ENCODE results near the gene CMSS1. TPM values are rescaled to one million over a fixed set of nuclear protein-coding genes. Genes with fewer than 3 reads are reported as not detected.

CMSS1 gene
- total RNA-seq, 2 experiments from 2014 or later, result 34.8 to 37.2 TPM

DNA sequence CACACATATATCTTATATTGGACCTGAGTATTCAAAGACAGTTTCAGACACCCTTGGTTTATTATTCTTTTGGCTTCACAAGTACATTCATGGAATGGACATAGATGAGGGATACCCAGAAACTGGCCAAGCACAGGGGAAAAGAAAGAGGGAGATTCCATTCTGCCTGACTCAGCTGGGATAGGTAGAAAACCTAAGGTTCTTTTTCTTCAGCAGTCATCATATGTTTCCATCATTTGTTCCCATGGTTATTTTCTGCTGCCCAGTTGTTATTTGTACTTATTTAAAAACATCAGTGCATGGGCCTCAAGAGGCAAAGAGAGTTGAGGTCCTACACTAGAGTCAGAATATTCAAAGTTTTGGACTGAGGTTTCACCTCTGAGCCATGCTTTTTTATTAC lies 204.8 kb downstream of the CMSS1 start:
- CTCF ChIA-PET, result interaction anchor here (0.6 kb wide), 1 partner anchor 198 kb away, joined by 3 read pairs; no protein-coding TSS in a partner anchor
- H3K9me3 Mint-ChIP-seq, result no peaks in the 10 kb centered on the region

DNA sequence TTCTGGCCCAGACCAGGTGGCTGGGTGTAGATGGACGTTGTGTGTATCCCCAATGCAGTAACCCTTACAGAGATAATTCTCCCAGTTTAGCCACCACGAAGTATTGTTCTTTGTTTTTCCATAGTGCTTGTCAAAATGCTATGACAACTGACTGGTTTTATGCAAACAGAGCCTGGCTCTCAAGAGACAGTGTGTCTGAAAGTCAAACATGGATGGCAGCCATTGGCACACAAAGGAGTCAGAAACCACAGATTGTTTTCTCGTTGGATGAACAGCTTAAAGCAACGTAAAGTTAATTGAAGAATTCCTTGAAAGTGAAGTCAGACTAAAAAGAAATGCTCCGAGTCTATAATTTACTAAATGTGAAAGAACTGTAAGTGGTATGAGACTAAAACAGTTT lies 205.5 kb downstream of the CMSS1 start:
- Mint-ChIP-seq H3K27ac (no peak overlapping the region), H3K27me3 (no peaks in the 10 kb centered on the region), H3K4me3 (no peak overlapping the region), H3K36me3 (ENCODE audit: low read depth) (peaks cover 1% of the 10 kb centered on the region), H3K4me1 (no peaks in the 10 kb centered on the region), H3K9me3 (no peaks in the 10 kb centered on the region)
- ChIA-PET POLR2A (no interaction called here), CTCF (no interaction called here)
- no peak for DNase-seq

More for the DNA sequence above, 204.8 kb downstream of the CMSS1 start:
- peaks cover 1% of the 10 kb centered on the region for H3K36me3 Mint-ChIP-seq (ENCODE audit: low read depth)
- no peak overlapping the region for H3K27ac Mint-ChIP-seq
- no peaks in the 10 kb centered on the region for H3K27me3 Mint-ChIP-seq
- no peak for DNase-seq
- POLR2A ChIA-PET, result no interaction called here
- H3K4me3 Mint-ChIP-seq, result no peak overlapping the region
- H3K4me1 Mint-ChIP-seq, result no peaks in the 10 kb centered on the region

DNA sequence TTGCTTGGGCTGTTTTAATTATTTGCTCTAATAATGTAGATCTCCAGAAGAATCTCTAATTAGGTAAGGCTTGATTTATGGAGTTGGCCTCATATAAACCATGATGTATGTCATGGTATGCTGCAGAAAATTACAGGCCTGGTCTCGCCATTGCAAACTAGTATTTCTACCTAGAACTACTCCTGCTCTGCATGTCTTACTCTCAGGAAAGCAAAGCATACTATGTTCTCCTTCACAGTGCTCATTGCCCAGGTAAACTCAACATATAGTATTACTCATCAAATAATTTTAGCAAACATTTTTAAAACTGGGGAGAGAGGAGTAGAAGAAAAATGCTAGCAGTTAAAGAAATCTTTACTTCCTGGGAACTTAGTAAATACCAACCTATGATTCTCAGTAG lies 205.9 kb downstream of the CMSS1 start:
- Mint-ChIP-seq H3K27ac (no peak overlapping the region), H3K36me3 (ENCODE audit: low read depth) (peaks cover 1% of the 10 kb centered on the region), H3K27me3 (no peaks in the 10 kb centered on the region), H3K4me3 (no peak overlapping the region), H3K9me3 (no peaks in the 10 kb centered on the region), H3K4me1 (no peaks in the 10 kb centered on the region)
- ChIA-PET POLR2A (no interaction called here), CTCF (no interaction called here)
- DNase-seq, result no peak

DNA sequence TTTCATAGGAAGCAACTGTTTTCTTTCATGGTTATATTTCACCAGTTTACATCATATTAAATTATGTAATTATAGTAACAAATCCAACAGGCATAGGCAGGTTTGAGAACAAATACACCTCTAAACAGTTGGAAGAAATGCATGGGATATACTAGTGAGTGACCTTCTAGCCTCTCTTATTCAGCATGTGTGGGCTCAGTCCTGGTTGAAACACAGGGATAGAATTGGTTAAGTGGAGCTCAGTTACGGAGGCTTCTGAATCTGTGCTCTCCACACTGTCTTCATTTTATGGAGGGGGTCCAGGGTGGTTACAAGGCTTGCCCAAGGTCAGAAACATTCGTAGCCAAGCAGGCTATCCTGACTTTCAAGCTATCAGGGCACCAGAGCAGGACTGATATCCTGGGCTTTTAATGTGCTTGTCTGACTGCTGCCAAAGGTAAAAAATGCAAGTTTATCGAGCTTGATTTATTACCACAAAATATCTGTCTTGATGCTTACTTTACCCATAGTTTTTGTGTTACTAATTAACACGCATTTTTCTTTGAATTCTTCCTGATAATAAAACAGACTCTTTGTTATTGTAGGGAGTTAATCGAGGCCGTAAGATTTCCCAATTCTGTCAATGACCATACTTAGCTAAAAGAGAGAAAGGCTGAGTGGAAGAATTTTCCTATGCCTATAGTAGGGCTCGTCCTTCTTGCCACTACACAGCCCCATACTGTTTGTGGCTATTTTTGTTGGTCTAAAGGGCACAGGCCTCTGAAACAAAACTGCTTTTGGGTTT lies 207.1 kb downstream of the CMSS1 start:
- no peaks in the 10 kb centered on the region for H3K27me3 Mint-ChIP-seq
- H3K9me3 Mint-ChIP-seq, result no peaks in the 10 kb centered on the region
- ChIA-PET POLR2A (interaction anchor here (0.6 kb wide), 1 partner anchor 297 kb away, joined by 3 read pairs; no protein-coding TSS in a partner anchor), CTCF (no interaction called here)
- no peaks in the 10 kb centered on the region for H3K4me1 Mint-ChIP-seq
- H3K27ac Mint-ChIP-seq, result no peak overlapping the region
- peaks cover 1% of the 10 kb centered on the region for H3K36me3 Mint-ChIP-seq (ENCODE audit: low read depth)
- no peak overlapping the region for H3K4me3 Mint-ChIP-seq
- DNase-seq, result no peak

DNA sequence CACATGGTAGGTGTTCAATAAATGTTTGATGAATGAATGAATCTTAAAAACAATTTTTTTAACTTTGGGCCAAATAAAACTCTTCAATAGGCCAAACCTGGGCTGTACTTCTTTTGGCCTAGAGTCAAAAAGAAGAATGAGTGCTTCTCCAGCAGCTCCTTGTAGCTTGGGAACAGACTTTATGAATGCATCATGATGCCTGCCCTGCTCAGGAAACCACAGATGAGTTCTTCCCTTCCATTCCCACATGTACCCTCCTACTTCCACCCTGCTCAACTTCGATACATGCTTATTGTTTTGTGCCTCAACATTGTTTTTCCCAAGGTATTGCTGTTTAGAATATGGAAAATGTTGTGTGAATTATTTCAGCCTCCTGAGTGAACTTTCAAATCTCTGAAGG lies 209.7 kb downstream of the CMSS1 start:
- H3K27ac Mint-ChIP-seq, result no peak overlapping the region
- no peak for DNase-seq
- no peaks in the 10 kb centered on the region for H3K27me3 Mint-ChIP-seq
- CTCF ChIA-PET, result interaction anchor here (1.1 to 1.3 kb wide), 2 partner anchors 68 to 180 kb away, joined by 3 read pairs; no protein-coding TSS in a partner anchor
- peaks cover 4% of the 10 kb centered on the region for H3K4me1 Mint-ChIP-seq
- POLR2A ChIA-PET, result no interaction called here
- H3K9me3 Mint-ChIP-seq, result no peaks in the 10 kb centered on the region
- H3K36me3 Mint-ChIP-seq (ENCODE audit: low read depth), result peaks cover 1% of the 10 kb centered on the region
- no peak overlapping the region for H3K4me3 Mint-ChIP-seq

DNA sequence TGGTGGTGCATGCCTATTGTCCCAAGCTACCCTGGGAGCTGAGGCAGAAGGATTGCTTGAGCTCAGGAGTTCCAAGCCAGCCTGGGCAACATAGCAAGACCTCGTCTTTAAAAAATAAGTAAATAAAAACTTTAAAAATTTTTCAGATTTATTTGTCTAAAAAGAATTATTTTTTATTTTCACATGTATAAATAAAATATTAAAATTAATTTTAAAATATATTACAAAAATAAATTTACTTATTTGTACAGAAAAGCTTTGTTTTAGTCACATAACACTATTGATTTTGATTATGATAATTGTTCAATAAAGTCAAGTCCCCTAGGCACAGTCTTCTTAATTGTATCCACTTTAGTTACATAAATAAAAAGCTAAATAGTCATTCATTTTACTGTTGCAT lies 211.4 kb downstream of the CMSS1 start:
- no peak overlapping the region for H3K4me3 Mint-ChIP-seq
- no peaks in the 10 kb centered on the region for H3K9me3 Mint-ChIP-seq
- no peak overlapping the region for H3K27ac Mint-ChIP-seq
- CTCF ChIA-PET, result interaction anchor here (0.5 to 1.4 kb wide), 4 partner anchors 16 to 39 kb away, joined by 3 to 4 read pairs (median 3); no protein-coding TSS in a partner anchor
- no peak for DNase-seq
- POLR2A ChIA-PET, result no interaction called here
- no peaks in the 10 kb centered on the region for H3K27me3 Mint-ChIP-seq
- peaks cover 4% of the 10 kb centered on the region for H3K4me1 Mint-ChIP-seq
- H3K36me3 Mint-ChIP-seq (ENCODE audit: low read depth), result no peaks in the 10 kb centered on the region

DNA sequence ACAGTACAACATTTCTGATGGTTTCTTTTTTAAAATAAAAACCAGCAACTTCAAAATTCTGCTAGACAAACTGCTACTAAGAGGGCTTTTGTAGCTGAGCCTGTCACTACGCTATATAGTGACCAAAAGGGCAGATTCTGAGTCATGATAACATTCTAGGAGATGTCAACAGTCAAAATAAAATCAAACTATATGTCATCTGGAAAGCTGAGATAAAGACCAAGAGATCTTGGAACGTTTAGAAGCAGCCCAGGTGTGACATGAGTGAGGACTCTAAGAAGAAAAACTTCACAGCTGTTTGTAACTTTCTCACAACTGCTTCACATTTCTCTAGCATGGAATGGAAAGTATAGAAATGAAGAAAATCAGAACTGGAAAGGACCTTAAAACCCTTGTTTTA lies 212.0 kb downstream of the CMSS1 start:
- Mint-ChIP-seq H3K36me3 (ENCODE audit: low read depth) (no peaks in the 10 kb centered on the region), H3K27me3 (no peaks in the 10 kb centered on the region), H3K4me1 (peaks cover 4% of the 10 kb centered on the region), H3K9me3 (no peaks in the 10 kb centered on the region), H3K27ac (no peak overlapping the region), H3K4me3 (no peak overlapping the region)
- CTCF ChIA-PET, result interaction anchor here (1.1 to 1.4 kb wide), 2 partner anchors 15 to 39 kb away, joined by 3 to 4 read pairs; no protein-coding TSS in a partner anchor
- DNase-seq, result no peak
- POLR2A ChIA-PET, result no interaction called here

DNA sequence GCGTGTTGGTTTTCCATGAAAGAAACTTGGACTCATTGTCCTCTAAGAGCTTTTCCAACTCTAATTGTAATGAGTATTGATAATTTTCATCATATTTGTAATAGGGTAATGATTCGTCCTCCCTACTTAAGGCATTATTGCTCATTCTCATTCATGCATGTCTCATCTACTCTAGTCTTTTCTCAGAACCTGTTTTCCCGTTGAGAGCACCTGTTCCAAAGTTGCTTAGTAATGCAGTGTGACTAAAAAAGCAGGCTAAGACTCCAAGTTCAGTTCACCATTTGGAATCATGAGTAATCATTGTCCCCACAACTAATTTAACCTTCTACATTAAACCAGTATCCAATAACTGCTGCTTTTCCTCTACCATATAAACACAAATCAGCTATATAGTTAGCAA lies 212.7 kb downstream of the CMSS1 start:
- DNase-seq, result no peak
- Mint-ChIP-seq H3K4me3 (no peak overlapping the region), H3K36me3 (ENCODE audit: low read depth) (no peaks in the 10 kb centered on the region), H3K27ac (no peak overlapping the region), H3K9me3 (no peaks in the 10 kb centered on the region), H3K4me1 (peaks cover 4% of the 10 kb centered on the region), H3K27me3 (no peaks in the 10 kb centered on the region)
- ChIA-PET CTCF (no interaction called here), POLR2A (no interaction called here)

DNA sequence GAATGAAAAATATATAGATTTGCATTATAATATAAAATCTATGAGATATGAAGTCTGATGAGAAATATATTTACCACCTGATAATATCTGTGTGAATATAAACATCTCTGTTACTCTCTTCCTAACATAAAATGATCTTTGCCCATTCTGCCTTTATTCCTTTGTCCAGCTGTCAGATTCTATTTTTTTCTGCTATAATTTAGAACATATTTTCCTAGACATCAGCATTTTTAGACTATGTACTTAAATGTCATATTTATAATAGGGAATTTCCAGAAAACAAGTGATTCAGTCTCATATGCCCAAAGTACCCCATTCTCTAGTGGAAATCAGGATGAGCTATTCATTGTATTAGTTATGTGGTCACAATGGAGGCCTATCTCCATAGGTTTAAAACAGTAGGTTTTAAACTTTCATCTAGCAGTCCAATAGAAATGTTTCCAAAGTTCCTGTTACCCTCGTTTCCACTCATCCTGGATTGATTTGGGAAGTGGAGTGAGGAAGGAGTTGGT lies 213.3 kb downstream of the CMSS1 start:
- Mint-ChIP-seq H3K4me3 (no peak overlapping the region), H3K27ac (no peak overlapping the region), H3K27me3 (no peaks in the 10 kb centered on the region), H3K36me3 (ENCODE audit: low read depth) (no peaks in the 10 kb centered on the region), H3K9me3 (no peaks in the 10 kb centered on the region), H3K4me1 (peaks cover 4% of the 10 kb centered on the region)
- DNase-seq, result no peak
- ChIA-PET POLR2A (no interaction called here), CTCF (no interaction called here)

DNA sequence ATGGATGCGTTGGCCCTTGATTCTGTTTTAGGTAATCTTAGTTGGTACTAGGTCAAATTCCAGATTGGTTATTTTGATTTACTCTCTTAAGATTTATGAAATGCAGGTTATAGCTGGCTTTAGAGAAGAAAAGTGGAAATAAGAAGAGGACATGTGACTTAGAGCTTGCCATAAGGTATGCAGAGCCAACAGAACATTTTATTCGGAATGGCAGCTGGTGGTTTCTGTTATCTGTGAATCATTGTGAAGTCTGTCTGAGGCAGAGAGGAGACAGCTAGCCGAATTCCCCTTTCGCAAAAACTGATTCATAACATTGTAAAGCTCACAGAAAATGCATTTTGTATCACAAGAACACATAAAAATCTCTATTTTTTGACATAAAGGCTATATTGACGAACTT lies 214.6 kb downstream of the CMSS1 start:
- no peak overlapping the region for H3K4me3 Mint-ChIP-seq
- H3K27me3 Mint-ChIP-seq, result no peaks in the 10 kb centered on the region
- no peaks in the 10 kb centered on the region for H3K9me3 Mint-ChIP-seq
- ChIA-PET CTCF (interaction anchor here (1.1 to 2.6 kb wide), 3 partner anchors 10 to 25 kb away, joined by 3 to 8 read pairs (median 3); no protein-coding TSS in a partner anchor), POLR2A (no interaction called here)
- DNase-seq, result no peak
- no peak overlapping the region for H3K27ac Mint-ChIP-seq
- H3K4me1 Mint-ChIP-seq, result peaks cover 4% of the 10 kb centered on the region
- H3K36me3 Mint-ChIP-seq (ENCODE audit: low read depth), result no peaks in the 10 kb centered on the region

DNA sequence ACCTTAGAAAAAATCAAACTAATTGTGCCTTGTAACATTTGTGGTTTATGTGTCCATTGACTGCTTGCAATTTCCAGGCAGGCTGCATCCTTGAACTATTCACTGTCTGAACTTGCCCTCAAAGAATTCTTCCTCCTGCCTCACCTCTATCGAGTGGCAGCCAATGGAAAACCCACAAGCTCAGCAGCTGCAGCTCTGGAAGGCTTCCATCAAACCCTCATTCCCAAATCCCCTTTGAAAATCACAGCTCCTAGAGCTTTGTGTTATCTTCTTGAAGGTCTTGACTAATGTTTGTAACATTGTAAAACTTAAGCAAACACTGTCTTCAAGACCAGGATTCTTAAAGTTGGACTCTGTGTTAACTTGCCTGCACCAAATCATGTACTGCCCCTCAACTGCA lies 215.5 kb downstream of the CMSS1 start:
- Mint-ChIP-seq H3K36me3 (ENCODE audit: low read depth) (no peaks in the 10 kb centered on the region), H3K27ac (no peak overlapping the region), H3K9me3 (no peaks in the 10 kb centered on the region), H3K4me1 (peaks cover 4% of the 10 kb centered on the region), H3K27me3 (no peaks in the 10 kb centered on the region), H3K4me3 (no peak overlapping the region)
- DNase-seq, result no peak
- ChIA-PET CTCF (interaction anchor here (0.6 to 2.6 kb wide), 3 partner anchors 13 to 46 kb away, joined by 3 to 8 read pairs (median 3); no protein-coding TSS in a partner anchor), POLR2A (no interaction called here)

DNA sequence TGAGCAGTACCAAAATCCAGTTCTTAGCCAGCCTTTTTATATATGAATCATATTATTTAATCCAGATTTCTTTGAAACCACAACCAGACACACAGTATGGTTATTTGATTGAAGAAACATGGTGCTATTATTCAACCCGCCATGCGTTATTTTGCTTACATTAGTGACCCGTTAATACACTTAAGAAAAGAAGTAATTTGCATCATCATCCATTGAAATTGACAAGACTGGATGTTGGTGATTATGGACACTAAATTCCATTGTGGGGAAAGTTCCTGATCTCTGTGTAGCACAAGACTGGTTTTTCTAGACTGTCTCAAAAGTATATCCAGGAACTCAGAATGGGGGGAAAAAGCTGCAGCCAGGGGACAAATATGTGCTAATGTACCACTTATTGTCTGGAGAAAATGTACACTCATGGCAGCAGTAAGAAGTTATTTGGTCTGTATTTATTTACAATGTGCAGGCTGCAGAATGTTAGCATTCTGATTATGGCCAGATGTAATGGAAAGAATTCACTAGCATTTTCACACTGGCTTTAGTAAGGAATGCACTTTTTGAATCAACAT lies 216.3 kb downstream of the CMSS1 start:
- CTCF ChIA-PET, result interaction anchor here (0.6 to 2.6 kb wide), 2 partner anchors 13 to 45 kb away, joined by 3 to 8 read pairs; no protein-coding TSS in a partner anchor
- peaks cover 4% of the 10 kb centered on the region for H3K4me1 Mint-ChIP-seq
- H3K27ac Mint-ChIP-seq, result no peak overlapping the region
- H3K4me3 Mint-ChIP-seq, result no peak overlapping the region
- H3K36me3 Mint-ChIP-seq (ENCODE audit: low read depth), result no peaks in the 10 kb centered on the region
- POLR2A ChIA-PET, result no interaction called here
- no peaks in the 10 kb centered on the region for H3K27me3 Mint-ChIP-seq
- DNase-seq, result no peak
- no peaks in the 10 kb centered on the region for H3K9me3 Mint-ChIP-seq

DNA sequence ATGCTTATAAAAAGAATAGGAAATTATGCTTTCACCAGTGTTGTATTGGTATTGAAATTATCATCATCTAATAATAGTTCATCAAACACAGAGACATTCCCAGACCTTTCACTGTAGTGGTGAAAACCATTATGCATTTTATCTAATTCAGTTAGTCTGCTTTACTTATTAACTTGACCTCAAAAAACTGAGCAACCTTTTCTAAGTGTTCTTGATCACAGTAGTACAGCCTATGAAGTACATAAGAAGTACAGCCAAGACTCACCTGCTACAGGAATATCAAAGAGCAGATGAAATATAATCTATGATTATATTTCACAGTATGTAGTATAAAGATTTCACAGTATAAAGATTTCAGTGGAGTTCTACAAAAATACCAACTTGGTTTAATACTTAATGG lies 221.4 kb downstream of the CMSS1 start:
- no peak overlapping the region for H3K4me3 Mint-ChIP-seq
- no peak overlapping the region for H3K27ac Mint-ChIP-seq
- no peaks in the 10 kb centered on the region for H3K4me1 Mint-ChIP-seq
- H3K27me3 Mint-ChIP-seq, result no peaks in the 10 kb centered on the region
- no peaks in the 10 kb centered on the region for H3K9me3 Mint-ChIP-seq
- ChIA-PET POLR2A (no interaction called here), CTCF (no interaction called here)
- no peaks in the 10 kb centered on the region for H3K36me3 Mint-ChIP-seq (ENCODE audit: low read depth)
- no peak for DNase-seq

All from activated CD4-positive, alpha-beta T cell treated with anti-CD3 and anti-CD28 coated beads, Interleukin-2, amount 10 ng/mL, durations not matched to agents 7 days and 5 days (primary cell).